HepG2 (cell line): ENCODE data around the gene C1S.

ENCODE experiments used
- BHLHE40 ChIP-seq: IDR thresholded peaks from 2 replicates; pipeline ENCODE4 v1.6.1; 2011; ENCODE audit warnings: low read length, improper control_type of control experiment
- IRF1 ChIP-seq: sonication (generic); formaldehyde crosslinking; IDR thresholded peaks from 2 replicates; pipeline ENCODE4 v1.4.0; 2020; ENCODE audit warnings: low read depth, mild to moderate bottlenecking, missing genetic modification reagents
- MXI1 ChIP-seq: IDR thresholded peaks from 3 replicates; pipeline ENCODE4 v1.6.1; 2012; ENCODE audit warnings: low read depth, low read length, inconsistent platforms, borderline replicate concordance
- NR2C2 ChIP-seq: sonication (generic); formaldehyde crosslinking; IDR thresholded peaks from 2 replicates; pipeline ENCODE4 v1.4.0; 2020; ENCODE audit warnings: missing genetic modification reagents, mild to moderate bottlenecking, moderate library complexity, borderline replicate concordance
- SUZ12 ChIP-seq: fragments of 150-350 bp; IDR thresholded peaks from 2 replicates; pipeline ENCODE4 v1.6.1; 2014; ENCODE audit warnings: low read depth, low read length
- TCF7L2 ChIP-seq: IDR thresholded peaks from 2 replicates; pipeline ENCODE4 v1.6.1; 2011; ENCODE audit warnings: mild to moderate bottlenecking, low read depth, low read length, moderate library complexity
- WIZ ChIP-seq: sonication (generic); formaldehyde crosslinking; IDR thresholded peaks from 2 replicates; pipeline ENCODE4 v1.5.1; 2020; ENCODE audit warnings: mild to moderate bottlenecking, missing genetic modification reagents
- ZBTB26 ChIP-seq: IDR thresholded peaks from 2 replicates; pipeline ENCODE4 v1.6.1; 2016; ENCODE audit warnings: missing compliant biosample characterization, missing genetic modification reagents, borderline replicate concordance
- TF ChIP-seq, protein P1 (sequence below): sonication (generic); formaldehyde crosslinking; IDR thresholded peaks from 2 replicates; pipeline ENCODE4 v1.5.0; 2020; ENCODE audit warnings: mild to moderate bottlenecking, missing genetic modification reagents

DNA sequence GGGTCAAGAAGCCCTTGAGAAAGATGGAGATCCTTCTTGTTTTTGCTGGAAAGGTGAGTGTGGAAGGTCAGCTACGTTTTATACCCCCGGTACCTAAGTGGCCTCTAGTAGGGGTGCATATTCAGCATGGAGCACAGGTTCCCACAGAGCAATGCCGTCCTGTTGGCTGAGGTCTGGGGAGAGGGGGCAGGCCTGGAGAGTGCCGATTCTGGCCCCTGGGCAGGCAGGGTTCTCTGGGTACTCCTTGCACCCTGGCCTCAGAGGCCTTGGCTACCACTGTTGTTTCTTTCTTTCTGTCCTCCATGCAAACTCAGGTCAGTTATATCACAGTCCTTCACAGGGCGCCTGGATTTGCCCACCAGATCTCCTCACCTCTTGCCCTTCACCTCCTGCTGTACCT, 59.6 kb downstream of the C1S start:
- no peak for TF ChIP-seq IRF1 (CRISPR knock-in tag)
- TF ChIP-seq TCF7L2 = no peak
- no peak for TF ChIP-seq NR2C2 (CRISPR knock-in tag)
- no peak for TF ChIP-seq BHLHE40
- no peak for TF ChIP-seq SUZ12
- TF ChIP-seq, protein P1, sequence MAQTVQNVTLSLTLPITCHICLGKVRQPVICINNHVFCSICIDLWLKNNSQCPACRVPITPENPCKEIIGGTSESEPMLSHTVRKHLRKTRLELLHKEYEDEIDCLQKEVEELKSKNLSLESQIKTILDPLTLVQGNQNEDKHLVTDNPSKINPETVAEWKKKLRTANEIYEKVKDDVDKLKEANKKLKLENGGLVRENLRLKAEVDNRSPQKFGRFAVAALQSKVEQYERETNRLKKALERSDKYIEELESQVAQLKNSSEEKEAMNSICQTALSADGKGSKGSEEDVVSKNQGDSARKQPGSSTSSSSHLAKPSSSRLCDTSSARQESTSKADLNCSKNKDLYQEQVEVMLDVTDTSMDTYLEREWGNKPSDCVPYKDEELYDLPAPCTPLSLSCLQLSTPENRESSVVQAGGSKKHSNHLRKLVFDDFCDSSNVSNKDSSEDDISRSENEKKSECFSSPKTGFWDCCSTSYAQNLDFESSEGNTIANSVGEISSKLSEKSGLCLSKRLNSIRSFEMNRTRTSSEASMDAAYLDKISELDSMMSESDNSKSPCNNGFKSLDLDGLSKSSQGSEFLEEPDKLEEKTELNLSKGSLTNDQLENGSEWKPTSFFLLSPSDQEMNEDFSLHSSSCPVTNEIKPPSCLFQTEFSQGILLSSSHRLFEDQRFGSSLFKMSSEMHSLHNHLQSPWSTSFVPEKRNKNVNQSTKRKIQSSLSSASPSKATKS (CRISPR knock-in tag) = no peak
- TF ChIP-seq WIZ (CRISPR knock-in tag) = no peak
- TF ChIP-seq MXI1 = no peak
- no peak for TF ChIP-seq ZBTB26 (CRISPR knock-in tag)
